ENCODE data around the gene ST6GAL2. TPM values are rescaled to one million over a fixed set of nuclear protein-coding genes. Genes with fewer than 3 reads are reported as not detected.

Gene ST6GAL2
- total RNA-seq, 1 donor from 2014 or later = 19.4 TPM

GRCh38 chr2:106886916-106887758, 1.2 kb upstream of the ST6GAL2 start:
- no peak for TF ChIP-seq CTCF (IDR thresholded peaks at IDR 0.05; ENCODE audit: unreplicated experiment)
- peak overlapping the region; percentile 30 for H3K27ac Mint-ChIP-seq
- no peaks in the 10 kb centered on the region for H3K9me3 Mint-ChIP-seq
- no peaks in the 10 kb centered on the region for H3K36me3 Mint-ChIP-seq
- peaks cover 17% of the 10 kb centered on the region for H3K4me1 Mint-ChIP-seq
- DNase-seq (ENCODE audit: low spot score in 2 of 2, unreplicated experiment in 2 of 2) = peak; percentile 53 to 73
- peaks cover 84% of the 10 kb centered on the region for H3K27me3 Mint-ChIP-seq (ENCODE audit: low read depth)
- H3K4me3 Mint-ChIP-seq = peak overlapping the region; percentile 78

- DNase-seq (ENCODE audit: low spot score in 2 of 2, unreplicated experiment in 2 of 2) = no peak
- Mint-ChIP-seq H3K27ac (peak overlapping the region; percentile 84), H3K4me3 (peak overlapping the region; percentile 79), H3K4me1 (peaks cover 16% of the 10 kb centered on the region), H3K36me3 (no peaks in the 10 kb centered on the region), H3K27me3 (ENCODE audit: low read depth) (peaks cover 78% of the 10 kb centered on the region), H3K9me3 (no peaks in the 10 kb centered on the region)
- TF ChIP-seq CTCF (IDR thresholded peaks at IDR 0.05; ENCODE audit: unreplicated experiment) = no peak
Observed at GRCh38 chr2:106885329-106885728, 638 bp downstream of the ST6GAL2 start.

GRCh38 chr2:106882673-106883072, 3.3 kb downstream of the ST6GAL2 start:
- Mint-ChIP-seq H3K27ac (no peak overlapping the region), H3K4me3 (no peak overlapping the region), H3K27me3 (ENCODE audit: low read depth) (peaks cover 67% of the 10 kb centered on the region), H3K36me3 (no peaks in the 10 kb centered on the region), H3K4me1 (peaks cover 16% of the 10 kb centered on the region), H3K9me3 (no peaks in the 10 kb centered on the region)
- DNase-seq (ENCODE audit: low spot score in 2 of 2, unreplicated experiment in 2 of 2) = no peak
- no peak for TF ChIP-seq CTCF (IDR thresholded peaks at IDR 0.05; ENCODE audit: unreplicated experiment)

GRCh38 chr2:106878206-106878605, 7.8 kb downstream of the ST6GAL2 start:
- Mint-ChIP-seq H3K4me1 (no peaks in the 10 kb centered on the region), H3K36me3 (no peaks in the 10 kb centered on the region), H3K27me3 (ENCODE audit: low read depth) (peaks cover 49% of the 10 kb centered on the region), H3K27ac (no peak overlapping the region), H3K9me3 (no peaks in the 10 kb centered on the region), H3K4me3 (no peak overlapping the region)
- DNase-seq (ENCODE audit: low spot score in 2 of 2, unreplicated experiment in 2 of 2) = no peak
- no peak for TF ChIP-seq CTCF (IDR thresholded peaks at IDR 0.05; ENCODE audit: unreplicated experiment)

- no peak overlapping the region for H3K27ac Mint-ChIP-seq
- no peaks in the 10 kb centered on the region for H3K36me3 Mint-ChIP-seq
- no peak for TF ChIP-seq CTCF (IDR thresholded peaks at IDR 0.05; ENCODE audit: unreplicated experiment)
- H3K9me3 Mint-ChIP-seq = no peaks in the 10 kb centered on the region
- H3K4me1 Mint-ChIP-seq = no peaks in the 10 kb centered on the region
- no peak for DNase-seq (ENCODE audit: low spot score in 2 of 2, unreplicated experiment in 2 of 2)
- H3K4me3 Mint-ChIP-seq = no peak overlapping the region
- H3K27me3 Mint-ChIP-seq (ENCODE audit: low read depth) = peaks cover 37% of the 10 kb centered on the region
Observed at GRCh38 chr2:106876699-106877098, 9.3 kb downstream of the ST6GAL2 start.

Data from mesothelial cell of epicardium (in vitro differentiated cells).